A549 (cell line): Measurements from ENCODE around the gene INSL3. TPM values are rescaled to one million over a fixed set of nuclear protein-coding genes. Genes with fewer than 3 reads are reported as not detected.

Experiments used
- CHD2 ChIP-seq: fragments of 150-350 bp; IDR thresholded peaks from 2 replicates; pipeline ENCODE4 v1.6.1; 2014; ENCODE audit warnings: low read length; ENCODE audit not compliant: partially characterized antibody
- EP300 ChIP-seq, 2 experiments: fragments of >200 bp; sonication (Bioruptor Twin); formaldehyde crosslinking; IDR thresholded peaks; 2 replicates in 1 of 2; 3 replicates in 1 of 2; pipeline ENCODE4 v1.6.1; 2016 to 2017
- FOSL2 ChIP-seq, 2 experiments: fragments of 450-650 bp in 1 of 2; fragments of >200 bp in 1 of 2; sonication (Bioruptor Twin) in 1 of 2; formaldehyde crosslinking; IDR thresholded peaks; 2 replicates each; pipeline versions ENCODE4 v1.5.0 to v1.6.1; 2016 to 2020; ENCODE audit warnings: mild to moderate bottlenecking in 1 of 2, moderate library complexity in 1 of 2
- GATA3 ChIP-seq: IDR thresholded peaks from 2 replicates; pipeline ENCODE4 v1.6.1; 2012; ENCODE audit warnings: borderline replicate concordance
- HDAC2 ChIP-seq: fragments of 200-600 bp; sonication (generic); IDR thresholded peaks from 2 replicates; pipeline ENCODE4 v1.6.1; 2016
- HOXA7 ChIP-seq: fragments of 250-450 bp; sonication (Bioruptor Pico); IDR thresholded peaks from 2 replicates; pipeline ENCODE4 v1.5.0; 2020; ENCODE audit warnings: mild to moderate bottlenecking, moderate library complexity
- MAX ChIP-seq: IDR thresholded peaks from 2 replicates; pipeline ENCODE4 v1.6.1; 2012
- MAZ ChIP-seq: fragments of 150-350 bp; IDR thresholded peaks from 2 replicates; pipeline ENCODE4 v1.6.1; 2014; ENCODE audit warnings: antibody characterized with exemption, low read depth, low read length, borderline replicate concordance
- NPAS2 ChIP-seq: fragments of 250-450 bp; sonication (Bioruptor Pico); IDR thresholded peaks from 2 replicates; pipeline ENCODE4 v1.8.0; 2022; ENCODE audit warnings: mild to moderate bottlenecking, moderate library complexity, borderline replicate concordance
- NR3C1 ChIP-seq: fragments of >200 bp; sonication (Bioruptor Twin); formaldehyde crosslinking; IDR thresholded peaks from 3 replicates; pipeline ENCODE4 v1.6.1; 2017
- PHF8 ChIP-seq: fragments of 200-600 bp; sonication (generic); IDR thresholded peaks from 2 replicates; pipeline ENCODE4 v1.6.1; 2016; ENCODE audit warnings: low read depth, mild to moderate bottlenecking, antibody characterized with exemption, moderate library complexity, borderline replicate concordance
- RCOR1 ChIP-seq: fragments of 150-350 bp; IDR thresholded peaks from 2 replicates; pipeline ENCODE4 v1.6.1; 2014; ENCODE audit warnings: antibody characterized with exemption, low read length, low read depth
- RFX5 ChIP-seq: fragments of 450-650 bp; IDR thresholded peaks from 2 replicates; pipeline ENCODE4 v1.7.1; 2014; ENCODE audit warnings: antibody characterized with exemption, mild to moderate bottlenecking, moderate library complexity
- RNF2 ChIP-seq: fragments of 200-600 bp; sonication (generic); IDR thresholded peaks from 2 replicates; pipeline ENCODE4 v1.6.1; 2016; ENCODE audit warnings: low read depth, mild to moderate bottlenecking, antibody characterized with exemption, moderate library complexity, borderline replicate concordance
- SMC3 ChIP-seq: fragments of >200 bp; sonication (Bioruptor Twin); formaldehyde crosslinking; IDR thresholded peaks from 3 replicates; pipeline ENCODE4 v1.6.1; 2018; ENCODE audit warnings: inconsistent platforms
- TFCP2L1 ChIP-seq: fragments of 250-450 bp; sonication (Bioruptor Pico); IDR thresholded peaks from 2 replicates; pipeline ENCODE4 v1.5.0; 2021; ENCODE audit warnings: mild to moderate bottlenecking
- ZC3H11A ChIP-seq: fragments of 450-650 bp; IDR thresholded peaks from 2 replicates; pipeline ENCODE4 v1.6.1; 2014; ENCODE audit warnings: antibody characterized with exemption, mild to moderate bottlenecking
- ZFP36 ChIP-seq: fragments of 450-650 bp; IDR thresholded peaks from 2 replicates; pipeline ENCODE4 v1.6.1; 2014; ENCODE audit warnings: borderline replicate concordance; ENCODE audit not compliant: partially characterized antibody
- ZNF302 ChIP-seq: fragments of 250-450 bp; sonication (Bioruptor Pico); IDR thresholded peaks from 2 replicates; pipeline ENCODE4 v1.9.0; 2021; ENCODE audit warnings: inconsistent platforms, mild to moderate bottlenecking, moderate library complexity
- polyA plus RNA-seq, 4 experiments: library from polyadenylated mRNA; depleted of rRNA in 3 of 4; stranded (reverse); fragments of >200 nt; fragmentation: RNase III in 1 of 4; extraction: RNeasy Plus Mini Kit Qiagen cat#74134 plus additional on column Dnase treatment in 1 of 4; gene quantifications; 2 replicates in 3 of 4; 3 replicates in 1 of 4; pipeline ENCODE4 v1.2.3, GENCODE V29; 2011 to 2017
- TF ChIP-seq, protein P1 (sequence below): fragments of 250-450 bp; sonication (Bioruptor Pico); IDR thresholded peaks from 2 replicates; pipeline ENCODE4 v1.5.0; 2021; ENCODE audit warnings: mild to moderate bottlenecking, moderate library complexity, borderline replicate concordance
- TF ChIP-seq, protein P2 (sequence below): fragments of 150-350 bp; IDR thresholded peaks from 2 replicates; pipeline ENCODE4 v1.6.1; 2014; ENCODE audit warnings: low read depth, mild to moderate bottlenecking, low read length
- TF ChIP-seq, protein P3 (sequence below): IDR thresholded peaks from 2 replicates; pipeline ENCODE4 v1.6.1; 2012
- TF ChIP-seq, protein P4 (sequence below): fragments of >200 bp; sonication (Bioruptor Twin); formaldehyde crosslinking; IDR thresholded peaks from 3 replicates; pipeline ENCODE4 v1.6.1; 2016

INSL3 gene
- polyA plus RNA-seq, 2 of the 4 experiments (the other 2 are of a cell fraction): 0.25 to 0.27 TPM

DNA sequence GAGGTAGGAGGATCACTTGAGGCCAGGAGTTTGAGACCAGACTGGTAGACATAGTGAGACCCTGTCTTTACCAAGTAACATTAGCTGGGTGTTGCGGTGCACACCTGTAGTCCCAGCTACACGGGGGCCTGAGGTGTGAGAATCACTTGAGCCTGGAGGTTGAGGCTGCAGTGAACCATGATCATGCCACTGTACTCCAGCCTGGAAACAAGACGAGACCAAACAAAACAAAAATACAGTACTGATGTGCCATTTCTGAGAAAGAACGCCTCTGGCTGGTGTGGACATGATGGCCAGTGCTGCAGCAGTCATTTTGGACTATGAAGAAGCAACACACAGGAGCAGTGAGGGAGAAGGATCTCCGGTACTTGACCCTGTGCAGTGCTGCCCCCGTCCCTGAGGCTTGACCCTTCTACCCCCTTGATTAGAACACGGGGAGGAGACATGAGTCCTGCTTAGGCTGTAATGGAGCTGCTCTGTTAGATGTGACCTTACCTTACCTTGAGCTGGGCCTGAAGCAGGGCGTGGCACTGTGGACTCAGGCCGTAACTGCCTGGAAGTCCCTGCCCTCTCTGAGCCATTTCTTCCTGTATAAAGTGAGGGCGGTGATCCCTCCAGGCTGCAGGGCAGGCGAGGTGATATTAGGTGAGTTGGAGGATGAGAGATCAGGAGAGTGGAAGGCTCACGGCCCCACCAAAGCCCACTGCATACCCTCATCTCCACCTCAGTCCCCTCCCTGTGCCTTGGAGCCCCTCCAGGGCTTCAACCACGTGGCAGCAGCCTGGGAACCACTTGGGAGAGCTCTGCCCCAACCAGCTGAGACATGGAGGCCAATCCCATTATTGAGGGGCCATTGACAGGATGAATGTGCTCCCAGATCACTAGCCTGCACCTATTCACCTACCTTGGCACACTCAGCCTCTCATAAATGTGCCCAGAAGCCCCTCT is 44.3 kb upstream of the INSL3 start (continued):
- TF ChIP-seq NPAS2 (CRISPR knock-in tag) (no peak), SMC3 (no peak), GATA3 (0 out of 2 replicates have a peak, but pooled peaks have one; percentile 16), RCOR1 (no peak), EP300 (IDR thresholded peaks at IDR 0.05) (no peak), FOSL2 (IDR thresholded peaks at IDR 0.05) (no peak), FOSL2 (CRISPR knock-in tag; IDR thresholded peaks at IDR 0.05) (no peak), HDAC2 (no peak), PHF8 (no peak), ZFP36 (no peak), NR3C1 (no peak), MAZ (no peak), HOXA7 (peak; percentile 87), CHD2 (no peak), RNF2 (no peak), ZC3H11A (no peak), RFX5 (no peak), ZNF302 (no peak), TFCP2L1 (CRISPR knock-in tag) (peak; percentile 5; the same call in 1 of the 2 replicates), MAX (peak; percentile 61)
- TF ChIP-seq, protein P1, sequence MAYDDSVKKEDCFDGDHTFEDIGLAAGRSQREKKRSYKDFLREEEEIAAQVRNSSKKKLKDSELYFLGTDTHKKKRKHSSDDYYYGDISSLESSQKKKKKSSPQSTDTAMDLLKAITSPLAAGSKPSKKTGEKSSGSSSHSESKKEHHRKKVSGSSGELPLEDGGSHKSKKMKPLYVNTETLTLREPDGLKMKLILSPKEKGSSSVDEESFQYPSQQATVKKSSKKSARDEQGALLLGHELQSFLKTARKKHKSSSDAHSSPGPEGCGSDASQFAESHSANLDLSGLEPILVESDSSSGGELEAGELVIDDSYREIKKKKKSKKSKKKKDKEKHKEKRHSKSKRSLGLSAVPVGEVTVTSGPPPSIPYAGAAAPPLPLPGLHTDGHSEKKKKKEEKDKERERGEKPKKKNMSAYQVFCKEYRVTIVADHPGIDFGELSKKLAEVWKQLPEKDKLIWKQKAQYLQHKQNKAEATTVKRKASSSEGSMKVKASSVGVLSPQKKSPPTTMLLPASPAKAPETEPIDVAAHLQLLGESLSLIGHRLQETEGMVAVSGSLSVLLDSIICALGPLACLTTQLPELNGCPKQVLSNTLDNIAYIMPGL (CRISPR knock-in tag): no peak
- TF ChIP-seq, protein P2, sequence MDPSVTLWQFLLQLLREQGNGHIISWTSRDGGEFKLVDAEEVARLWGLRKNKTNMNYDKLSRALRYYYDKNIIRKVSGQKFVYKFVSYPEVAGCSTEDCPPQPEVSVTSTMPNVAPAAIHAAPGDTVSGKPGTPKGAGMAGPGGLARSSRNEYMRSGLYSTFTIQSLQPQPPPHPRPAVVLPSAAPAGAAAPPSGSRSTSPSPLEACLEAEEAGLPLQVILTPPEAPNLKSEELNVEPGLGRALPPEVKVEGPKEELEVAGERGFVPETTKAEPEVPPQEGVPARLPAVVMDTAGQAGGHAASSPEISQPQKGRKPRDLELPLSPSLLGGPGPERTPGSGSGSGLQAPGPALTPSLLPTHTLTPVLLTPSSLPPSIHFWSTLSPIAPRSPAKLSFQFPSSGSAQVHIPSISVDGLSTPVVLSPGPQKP: no peak
- TF ChIP-seq, protein P3, sequence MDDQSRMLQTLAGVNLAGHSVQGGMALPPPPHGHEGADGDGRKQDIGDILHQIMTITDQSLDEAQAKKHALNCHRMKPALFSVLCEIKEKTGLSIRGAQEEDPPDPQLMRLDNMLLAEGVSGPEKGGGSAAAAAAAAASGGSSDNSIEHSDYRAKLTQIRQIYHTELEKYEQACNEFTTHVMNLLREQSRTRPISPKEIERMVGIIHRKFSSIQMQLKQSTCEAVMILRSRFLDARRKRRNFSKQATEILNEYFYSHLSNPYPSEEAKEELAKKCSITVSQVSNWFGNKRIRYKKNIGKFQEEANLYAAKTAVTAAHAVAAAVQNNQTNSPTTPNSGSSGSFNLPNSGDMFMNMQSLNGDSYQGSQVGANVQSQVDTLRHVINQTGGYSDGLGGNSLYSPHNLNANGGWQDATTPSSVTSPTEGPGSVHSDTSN: no peak; the same call in none of the 2 replicates
- TF ChIP-seq, protein P4, sequence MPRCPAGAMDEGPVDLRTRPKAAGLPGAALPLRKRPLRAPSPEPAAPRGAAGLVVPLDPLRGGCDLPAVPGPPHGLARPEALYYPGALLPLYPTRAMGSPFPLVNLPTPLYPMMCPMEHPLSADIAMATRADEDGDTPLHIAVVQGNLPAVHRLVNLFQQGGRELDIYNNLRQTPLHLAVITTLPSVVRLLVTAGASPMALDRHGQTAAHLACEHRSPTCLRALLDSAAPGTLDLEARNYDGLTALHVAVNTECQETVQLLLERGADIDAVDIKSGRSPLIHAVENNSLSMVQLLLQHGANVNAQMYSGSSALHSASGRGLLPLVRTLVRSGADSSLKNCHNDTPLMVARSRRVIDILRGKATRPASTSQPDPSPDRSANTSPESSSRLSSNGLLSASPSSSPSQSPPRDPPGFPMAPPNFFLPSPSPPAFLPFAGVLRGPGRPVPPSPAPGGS: 0 out of 3 replicates have a peak, but pooled peaks have one; percentile 27
